HCT116 (cell line): Measurements from ENCODE around the gene POGLUT2.

ENCODE experiments used
- ATF3 ChIP-seq: IDR thresholded peaks from 2 replicates; pipeline ENCODE4 v1.6.1; 2012
- CTCF ChIP-seq, 3 experiments: fragments of 200-600 bp in 1 of 3; sonication (generic) in 1 of 3; IDR thresholded peaks in 2 of 3; conservative IDR thresholded peaks in 1 of 3; 2 replicates each; pipeline ENCODE4 v1.5.1; 2012 to 2017; ENCODE audit warnings: low read depth in 2 of 3, low read length in 2 of 3, antibody characterized with exemption in 1 of 3, borderline replicate concordance in 1 of 3, control low read depth in 1 of 3, mild to moderate bottlenecking in 1 of 3, mixed read lengths in 1 of 3, mixed run types in 1 of 3, moderate library complexity in 1 of 3; ENCODE audit not compliant: insufficient read depth in 1 of 3
- EGR1 ChIP-seq: IDR thresholded peaks from 2 replicates; pipeline ENCODE4 v1.6.1; 2012; ENCODE audit warnings: low read depth
- EZH2phosphoT487 ChIP-seq: fragments of 200-600 bp; IDR thresholded peaks from 2 replicates; pipeline ENCODE4 v1.6.1; 2018; ENCODE audit warnings: antibody characterized with exemption, borderline replicate concordance
- POLR2A ChIP-seq: IDR thresholded peaks from 2 replicates; pipeline ENCODE4 v1.7.0; 2011; ENCODE audit warnings: borderline replicate concordance; ENCODE audit not compliant: insufficient read depth, insufficient read length; ENCODE audit errors: extremely low read depth
- RAD21 ChIP-seq: IDR thresholded peaks from 2 replicates; pipeline ENCODE4 v1.6.1; 2012; ENCODE audit warnings: low read depth, mild to moderate bottlenecking
- SIN3A ChIP-seq: IDR thresholded peaks from 2 replicates; pipeline ENCODE4 v1.6.1; 2012; ENCODE audit warnings: low read depth
- YY1 ChIP-seq: IDR thresholded peaks from 2 replicates; pipeline ENCODE4 v1.6.1; 2011; ENCODE audit warnings: low read length, low read depth, moderate library complexity, mild to moderate bottlenecking; ENCODE audit not compliant: insufficient replicate concordance; ENCODE audit errors: extremely low read depth
- ZFX ChIP-seq: fragments of 450-650 bp; IDR thresholded peaks from 2 replicates; pipeline ENCODE4 v1.6.1; 2017

GRCh38 chr13:102757006-102757405, 41.8 kb downstream of the POGLUT2 start:
- TF ChIP-seq CTCF (IDR thresholded peaks at IDR 0.05 in 2 of 3, conservative IDR thresholded peaks at IDR 0.05 in 1 of 3; ENCODE audit: borderline replicate concordance in 1 of 3, insufficient read depth in 1 of 3, low read depth in 2 of 3, low read length in 2 of 3) = no peak
- no peak for TF ChIP-seq POLR2A
- no peak for TF ChIP-seq EZH2phosphoT487
- no peak for TF ChIP-seq ATF3
- no peak for TF ChIP-seq YY1
- TF ChIP-seq ZFX = no peak
- TF ChIP-seq RAD21 = no peak
- no peak for TF ChIP-seq SIN3A
- no peak for TF ChIP-seq EGR1
